IMR-90 (cell line): ENCODE measurements around the gene MMP25. TPM values are rescaled to one million over a fixed set of nuclear protein-coding genes. Genes with fewer than 3 reads are reported as not detected.

Experiments used
- ATAC-seq: fragments of 200-7000 bp; cut with Tn5 transposase; 2 replicates; pipeline ENCODE4 v1.9.1; 2020; ENCODE audit warnings: low read depth, mild to moderate bottlenecking, moderate library complexity
- BruUV-seq: library from RNA; stranded (reverse); fragments of 400-500 nt; replicated peaks from 2 replicates; lab custom pipeline; 2021; lab: Mats Ljungman, UMichigan
- CTCF ChIA-PET: fragments of 300-600 bp; formaldehyde crosslinking; extraction: SDS; loops from one replicate; lab custom pipeline; 2021; ENCODE audit warnings: antibody characterized with exemption; lab: Yijun Ruan, JAX
- POLR2A ChIA-PET: fragments of 300-600 bp; sonication (Branson Sonifier 250); formaldehyde crosslinking; loops from one replicate; lab custom pipeline; 2022; ENCODE audit warnings: antibody characterized with exemption; ENCODE audit not compliant: unreplicated experiment; lab: Charles Lee
- DNase-seq: peaks from one replicate; pipeline ENCODE4 v3.0.0; 2013
- H2AFZ ChIP-seq: replicated peaks from 2 replicates; pipeline ENCODE3; 2013; ENCODE audit warnings: low read length, mild to moderate bottlenecking; ENCODE audit not compliant: poor library complexity
- H2AK5ac ChIP-seq: 2 replicates; pipeline ENCODE4 v1.6.1; 2013; ENCODE audit warnings: low read depth, low read length, inconsistent platforms
- H2AK9ac ChIP-seq: replicated peaks from 2 replicates; pipeline ENCODE3; 2013; ENCODE audit warnings: mild to moderate bottlenecking, low read depth, low read length, moderate library complexity; ENCODE audit not compliant: poor library complexity
- H2BK120ac ChIP-seq: 2 replicates; pipeline ENCODE4 v1.6.1; 2013; ENCODE audit warnings: low read depth, low read length, inconsistent platforms
- H2BK15ac ChIP-seq: 3 replicates; pipeline ENCODE4 v1.6.1; 2013; ENCODE audit warnings: low read depth, low read length, inconsistent platforms
- H2BK20ac ChIP-seq: 2 replicates; pipeline ENCODE4 v1.6.1; 2013; ENCODE audit warnings: low read depth, mild to moderate bottlenecking, inconsistent platforms, low read length, moderate library complexity
- H2BK5ac ChIP-seq: 2 replicates; pipeline ENCODE4 v1.6.1; 2013; ENCODE audit warnings: mild to moderate bottlenecking, low read depth, low read length, inconsistent platforms; ENCODE audit not compliant: poor library complexity, severe bottlenecking
- H3K14ac ChIP-seq: replicated peaks from 2 replicates; pipeline ENCODE4 v1.6.1; 2013; ENCODE audit warnings: low read depth, low read length, inconsistent platforms
- H3K18ac ChIP-seq: 2 replicates; pipeline ENCODE4 v1.6.1; 2013; ENCODE audit warnings: low read depth, low read length, control low read depth
- H3K23ac ChIP-seq: 2 replicates; pipeline ENCODE4 v1.6.1; 2013; ENCODE audit warnings: low read depth, low read length, inconsistent platforms
- H3K27ac ChIP-seq: 2 replicates; pipeline ENCODE4 v1.5.1; 2013; ENCODE audit warnings: mild to moderate bottlenecking, control low read depth, low read length; ENCODE audit not compliant: insufficient read depth
- H3K27me3 ChIP-seq: 2 replicates; pipeline ENCODE4 v1.6.1; 2013; ENCODE audit warnings: low read length; ENCODE audit not compliant: control insufficient read depth, insufficient read depth
- H3K36me3 ChIP-seq: 2 replicates; pipeline ENCODE4 v1.6.1; 2013; ENCODE audit warnings: low read length, mixed read lengths; ENCODE audit not compliant: control insufficient read depth, insufficient read depth
- H3K4ac ChIP-seq: 2 replicates; pipeline ENCODE4 v1.6.1; 2013; ENCODE audit warnings: low read depth, low read length, inconsistent platforms
- H3K4me1 ChIP-seq: 2 replicates; pipeline ENCODE4 v1.6.1; 2013; ENCODE audit warnings: low read length, mixed read lengths; ENCODE audit not compliant: control insufficient read depth, insufficient read depth
- H3K4me2 ChIP-seq: 2 replicates; pipeline ENCODE4 v1.6.1; 2013; ENCODE audit warnings: low read depth, mild to moderate bottlenecking, control low read depth, low read length, moderate library complexity
- H3K4me3 ChIP-seq: 2 replicates; pipeline ENCODE4 v1.5.1; 2013; ENCODE audit warnings: low read depth, mild to moderate bottlenecking, control low read depth, low read length, moderate library complexity; ENCODE audit not compliant: insufficient read depth
- H3K56ac ChIP-seq: 2 replicates; pipeline ENCODE4 v1.6.1; 2013; ENCODE audit warnings: low read length, inconsistent platforms; ENCODE audit not compliant: insufficient read depth; ENCODE audit errors: extremely low read depth
- H3K79me1 ChIP-seq, 2 experiments: 2 replicates each; pipeline ENCODE4 v1.6.1; 2013; ENCODE audit warnings: low read length in 2 of 2, inconsistent platforms in 1 of 2, low read depth in 1 of 2
- H3K9ac ChIP-seq: 2 replicates; pipeline ENCODE4 v1.6.1; 2013; ENCODE audit warnings: low read depth, low read length, control low read depth
- H3K9me1 ChIP-seq: 2 replicates; pipeline ENCODE4 v1.6.1; 2013; ENCODE audit warnings: low read length, inconsistent platforms; ENCODE audit not compliant: insufficient read depth
- H3K9me3 ChIP-seq: 2 replicates; pipeline ENCODE4 v1.6.1; 2013; ENCODE audit warnings: low read length; ENCODE audit not compliant: control insufficient read depth, insufficient read depth
- H4K20me1 ChIP-seq: 2 replicates; pipeline ENCODE4 v1.6.1; 2013; ENCODE audit warnings: low read length, inconsistent platforms; ENCODE audit not compliant: insufficient read depth
- H4K5ac ChIP-seq: 2 replicates; pipeline ENCODE4 v1.6.1; 2013; ENCODE audit warnings: mild to moderate bottlenecking, low read depth, low read length, control low read depth
- H4K8ac ChIP-seq, 2 experiments: 2 replicates each; pipeline ENCODE4 v1.6.1; 2013; ENCODE audit warnings: low read depth in 2 of 2, low read length in 2 of 2, control low read depth in 1 of 2, inconsistent platforms in 1 of 2
- H4K91ac ChIP-seq: 2 replicates; pipeline ENCODE4 v1.6.1; 2013; ENCODE audit warnings: low read depth, low read length, inconsistent platforms; ENCODE audit not compliant: insufficient read depth
- BHLHE40 ChIP-seq: fragments of 150-350 bp; IDR thresholded peaks from 2 replicates; pipeline ENCODE4 v1.6.1; 2016; ENCODE audit warnings: mild to moderate bottlenecking, low read depth, low read length
- FOS ChIP-seq: fragments of 150-350 bp; IDR thresholded peaks from 2 replicates; pipeline ENCODE4 v1.6.1; 2016; ENCODE audit warnings: low read depth, low read length
- SMC3 ChIP-seq: fragments of 150-350 bp; IDR thresholded peaks from 2 replicates; pipeline ENCODE4 v1.6.1; 2016; ENCODE audit warnings: low read depth, mild to moderate bottlenecking, antibody characterized with exemption, low read length, moderate library complexity
- WGBS, 2 experiments: methylation state at CpG; one replicate each; pipeline versions ENCODE4 v1.1.5 to v1.1.7; 2013; ENCODE audit warnings: missing lambda C conversion rate in 2 of 2; ENCODE audit not compliant: insufficient read length in 1 of 2; ENCODE audit errors: extremely low coverage in 2 of 2; 5-methylcytosine and 5-hydroxymethylcytosine counted together
- dilution Hi-C: fragments of 300-500 bp; cut with HindIII; formaldehyde crosslinking; loops from one replicate; pipeline ENCODE4 v1.14.3; 2018; ENCODE audit warnings: low sequenced_read_pairs; ENCODE audit not compliant: unreplicated experiment
- in situ Hi-C: fragments of 300-500 bp; cut with MboI; formaldehyde crosslinking; loops from 3 replicates; pipeline ENCODE4 v1.14.3; 2019; ENCODE audit warnings: low sequenced_read_pairs, inconsistent platforms, mixed read lengths
- intact Hi-C: fragments of 100-400 bp; cut with micrococcal nuclease; formaldehyde crosslinking; loops from 2 replicates; pipeline ENCODE4 v1.10.0; 2022
- polyA plus RNA-seq, 3 experiments: library from polyadenylated mRNA; depleted of rRNA; stranded (reverse); fragments of >200 nt; gene quantifications; 2 replicates each; pipeline ENCODE4 v1.2.3, GENCODE V29; 2012; ENCODE audit warnings: low replicate concordance in 1 of 3
- total RNA-seq: library from RNA; depleted of rRNA; stranded (reverse); fragments of >200 nt; gene quantifications from 2 replicates; pipeline ENCODE4 v1.2.3, GENCODE V29; 2012

MMP25 gene
- total and polyA plus RNA-seq, 2 of the 4 experiments (the other 2 are of a cell fraction): 0.07 TPM; not detected in 1

DNA sequence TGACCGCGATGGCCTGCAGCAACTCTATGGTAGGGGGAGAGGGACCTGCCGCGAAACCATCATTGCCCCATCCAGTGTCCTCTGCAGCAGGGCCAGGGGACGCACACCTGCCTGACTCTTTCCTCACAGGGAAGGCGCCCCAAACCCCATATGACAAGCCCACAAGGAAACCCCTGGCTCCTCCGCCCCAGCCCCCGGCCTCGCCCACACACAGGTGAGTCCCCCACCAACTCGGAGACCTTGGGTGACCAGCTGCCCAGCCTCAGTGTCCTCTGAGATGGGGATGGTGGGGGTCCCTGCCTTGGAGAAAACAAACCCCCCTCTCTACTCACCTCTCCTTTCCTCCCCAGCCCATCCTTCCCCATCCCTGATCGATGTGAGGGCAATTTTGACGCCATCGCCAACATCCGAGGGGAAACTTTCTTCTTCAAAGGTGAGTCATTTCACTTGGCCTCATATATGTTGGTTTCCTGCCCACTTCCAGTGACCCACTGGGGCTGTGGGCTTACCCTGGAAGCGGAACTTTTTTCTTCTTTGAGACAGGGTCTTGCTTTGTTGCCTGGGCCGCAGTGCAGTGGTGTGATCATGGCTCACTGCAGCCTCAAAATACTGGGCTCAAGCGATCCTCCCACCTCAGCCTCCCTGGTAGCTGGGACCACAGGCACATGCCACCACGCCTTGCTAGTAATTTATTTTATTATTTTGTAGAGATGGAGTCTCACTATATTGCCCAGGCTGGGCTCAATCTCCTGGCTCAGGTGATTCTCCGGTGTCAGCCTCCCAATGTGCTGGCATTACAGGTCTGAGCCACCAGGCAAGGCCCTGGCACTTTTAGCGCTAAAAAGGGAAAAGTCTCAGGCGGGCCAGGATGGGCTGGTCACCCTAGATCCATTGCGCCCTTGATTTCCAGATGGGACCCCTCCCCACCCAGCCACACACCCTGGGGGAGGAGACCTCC, 11.1 kb downstream of the MMP25 start:
- POLR2A ChIA-PET: no interaction called here

More for the DNA sequence above, 11.1 kb downstream of the MMP25 start:
- Histone ChIP-seq H2BK5ac (no peak overlapping the region), H3K79me1 (peaks cover 0 to 16% of the 10 kb centered on the region in 2 experiments; a peak in 1 of 4 replicates), H2AK9ac (no peak overlapping the region), H4K8ac (no peak overlapping the region), H3K36me3 (no peaks in the 10 kb centered on the region), H3K56ac (no peak overlapping the region), H3K9me3 (no peaks in the 10 kb centered on the region), H3K4me2 (no peak overlapping the region), H2AK5ac (no peak overlapping the region), H2AFZ (no peak overlapping the region), H3K23ac (no peak overlapping the region), H4K5ac (no peak overlapping the region), H3K4me1 (peaks cover 5% of the 10 kb centered on the region), H3K4ac (no peak overlapping the region), H2BK120ac (no peak overlapping the region), H3K27me3 (no peaks in the 10 kb centered on the region), H2BK15ac (no peak overlapping the region), H2BK20ac (no peak overlapping the region), H3K9ac (no peak overlapping the region), H3K27ac (no peak overlapping the region), H3K14ac (no peak overlapping the region), H4K91ac (no peak overlapping the region), H3K9me1 (peaks cover 10% of the 10 kb centered on the region), H4K20me1 (no peaks in the 10 kb centered on the region; the same call in 1 of the 2 replicates), H3K4me3 (no peak overlapping the region), H3K18ac (no peak overlapping the region)
- dilution Hi-C loops: no loop called here
- in situ Hi-C loops: no loop called here
- DNase-seq (no peak), ATAC-seq (no peak)
- 82% methylated on average over 2 of the region's 22 CpGs; no CpG with 5 or more reads in 1 of the 2 experiments for WGBS, 2 experiments
- intact Hi-C loops: loop anchor here (2.0 kb wide), 1 partner anchor 49 kb away; no protein-coding TSS in a partner anchor
- BruUV-seq: no TSS peak
- TF ChIP-seq FOS: no peak
- no peak for TF ChIP-seq SMC3
- no peak for TF ChIP-seq BHLHE40
- CTCF ChIA-PET: interaction anchor here (1.0 to 2.2 kb wide), 2 partner anchors 17 to 72 kb away, joined by 4 to 9 read pairs; no protein-coding TSS in a partner anchor
